Measurements from ENCODE around the gene LUC7L3.
"Not testable (repeated sequence)": the region's sequence is repeated elsewhere in the genome, so short reads cannot be mapped to it uniquely, and the experiment has no call there.

The LUC7L3 gene

DNA sequence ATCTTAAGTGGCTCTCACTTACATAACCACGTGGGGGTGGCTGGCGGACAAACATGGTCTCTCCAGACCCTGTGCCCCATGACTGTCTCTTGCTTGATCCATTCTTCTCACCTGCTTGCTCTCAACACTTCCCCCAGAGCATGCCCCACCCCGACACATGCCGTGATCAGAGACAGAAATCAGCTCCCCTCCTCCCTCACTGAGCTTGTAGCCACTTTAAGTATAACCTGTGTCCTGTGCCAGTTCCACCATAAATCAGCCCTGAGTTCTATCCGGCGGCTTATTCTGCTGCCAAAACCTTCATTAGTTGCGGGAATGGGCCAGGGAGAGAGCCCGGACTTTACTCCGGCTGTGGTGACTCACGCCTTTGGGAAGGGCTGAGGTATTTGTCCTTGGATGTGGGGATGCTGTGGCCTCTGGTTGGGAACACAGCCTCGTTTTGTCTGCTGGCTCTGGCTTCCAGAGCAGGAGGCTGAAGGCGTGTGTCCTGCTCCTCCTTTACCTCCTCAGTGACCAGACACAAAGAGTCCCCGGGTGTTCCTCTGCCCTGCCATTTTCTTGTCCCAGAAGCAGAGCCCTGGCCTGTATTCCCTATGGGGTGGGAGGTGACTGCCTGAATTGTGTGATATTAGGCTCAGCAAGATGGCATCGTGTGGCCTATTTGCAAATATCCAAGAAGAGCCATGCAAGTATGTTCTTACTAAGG, 32.8 kb upstream of the LUC7L3 start:
- DNase-seq (ENCODE audit: low read depth in 2 of 2) = peak; percentile 46 to 49

- DNase-seq (ENCODE audit: low read depth in 2 of 2) = no peak
Measured at GRCh38 chr17:50687200-50688066, 32.0 kb upstream of the LUC7L3 start.

DNA sequence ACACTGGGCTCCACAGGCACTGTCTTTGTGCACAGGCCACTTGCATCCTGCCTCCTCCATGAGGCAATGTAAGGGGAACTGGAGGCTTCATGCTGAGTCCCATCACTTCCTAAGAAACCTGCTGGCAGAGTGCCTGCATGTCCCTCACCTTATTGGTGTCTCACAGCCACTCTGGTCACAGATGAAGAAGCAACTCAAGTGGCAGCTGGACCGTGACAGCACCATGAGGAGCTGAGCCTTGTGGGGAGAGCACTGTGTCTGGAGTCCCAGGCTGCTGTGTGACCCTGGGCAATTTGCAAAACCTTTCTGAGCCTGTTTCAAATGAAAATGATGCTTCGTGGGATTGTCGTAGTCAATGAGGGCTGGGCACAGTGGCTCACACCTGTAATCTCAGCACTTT, 31.2 kb upstream of the LUC7L3 start:
- DNase-seq (ENCODE audit: low read depth in 2 of 2) = no peak

DNA sequence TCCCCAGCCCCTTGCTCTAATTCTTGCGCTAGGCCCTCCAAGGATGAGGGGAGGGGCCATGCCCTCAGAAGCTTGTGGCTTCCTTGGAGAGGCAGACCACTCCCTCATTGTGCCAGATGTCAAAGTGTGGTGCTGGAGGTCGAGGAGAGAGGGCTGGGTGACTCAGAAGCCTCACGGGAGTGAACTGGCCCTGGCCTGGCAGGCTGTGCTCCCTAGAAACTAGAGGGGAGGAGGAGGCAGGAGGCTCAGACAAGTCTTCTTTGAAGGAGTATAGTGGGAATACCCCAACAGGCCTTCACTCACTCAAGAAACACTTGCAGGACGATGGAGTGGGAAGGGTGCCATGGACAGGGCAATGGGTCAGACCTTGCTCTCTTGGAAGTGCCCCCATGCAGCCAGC, 30.2 kb upstream of the LUC7L3 start:
- no peak for DNase-seq (ENCODE audit: low read depth in 2 of 2)

DNA sequence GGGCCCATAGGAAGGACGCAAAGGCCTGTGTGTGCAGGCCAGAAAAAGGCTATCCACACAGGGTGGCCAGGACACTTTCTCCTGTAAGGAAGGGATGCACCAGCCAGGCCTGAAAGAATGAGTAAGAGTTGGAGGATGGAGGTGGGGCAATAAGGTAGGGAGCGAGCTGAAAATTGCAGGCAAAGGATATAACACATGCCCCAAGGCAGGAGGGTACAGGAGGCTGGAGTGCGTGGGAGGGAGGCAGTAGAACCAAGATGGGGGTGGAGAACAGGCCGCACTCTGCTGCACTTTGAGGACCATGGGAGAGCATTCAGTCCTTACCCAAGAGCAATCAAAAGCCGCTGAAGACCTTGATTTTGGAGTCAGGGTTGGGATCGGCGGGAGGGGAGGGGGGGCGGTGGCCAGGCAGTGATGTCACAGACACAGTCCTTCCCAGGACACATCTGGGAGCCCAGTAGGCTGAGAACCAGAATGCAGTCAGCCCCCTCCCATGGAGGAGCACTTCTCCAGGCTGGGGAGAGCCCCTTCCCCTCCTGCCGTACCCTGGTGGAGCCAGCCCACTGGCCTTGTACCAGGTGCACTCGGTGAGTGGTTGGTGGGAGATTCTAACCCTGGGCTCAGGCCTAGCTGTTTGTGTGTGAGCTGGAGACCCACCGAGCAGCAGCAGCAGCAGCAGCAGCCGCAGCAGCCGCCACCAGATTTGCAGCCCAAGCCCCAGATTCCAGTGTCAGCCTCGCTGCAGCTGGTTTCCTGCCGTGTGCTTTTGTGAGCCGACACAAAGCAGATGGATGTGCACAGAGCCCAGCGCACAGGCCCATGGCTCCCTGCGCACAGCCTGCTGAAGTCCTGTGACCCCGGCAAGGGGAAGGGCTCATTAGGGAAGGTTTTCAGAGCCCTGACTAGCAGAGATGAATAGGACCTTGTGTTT, 29.2 kb upstream of the LUC7L3 start:
- no peak for DNase-seq (ENCODE audit: low read depth in 2 of 2)

- no peak for DNase-seq (ENCODE audit: low read depth in 2 of 2)
Measured at GRCh38 chr17:50690887-50691549, 28.4 kb upstream of the LUC7L3 start.

GRCh38 chr17:50691550-50692447, 27.6 kb upstream of the LUC7L3 start:
- DNase-seq (ENCODE audit: low read depth in 2 of 2) = no peak

DNA sequence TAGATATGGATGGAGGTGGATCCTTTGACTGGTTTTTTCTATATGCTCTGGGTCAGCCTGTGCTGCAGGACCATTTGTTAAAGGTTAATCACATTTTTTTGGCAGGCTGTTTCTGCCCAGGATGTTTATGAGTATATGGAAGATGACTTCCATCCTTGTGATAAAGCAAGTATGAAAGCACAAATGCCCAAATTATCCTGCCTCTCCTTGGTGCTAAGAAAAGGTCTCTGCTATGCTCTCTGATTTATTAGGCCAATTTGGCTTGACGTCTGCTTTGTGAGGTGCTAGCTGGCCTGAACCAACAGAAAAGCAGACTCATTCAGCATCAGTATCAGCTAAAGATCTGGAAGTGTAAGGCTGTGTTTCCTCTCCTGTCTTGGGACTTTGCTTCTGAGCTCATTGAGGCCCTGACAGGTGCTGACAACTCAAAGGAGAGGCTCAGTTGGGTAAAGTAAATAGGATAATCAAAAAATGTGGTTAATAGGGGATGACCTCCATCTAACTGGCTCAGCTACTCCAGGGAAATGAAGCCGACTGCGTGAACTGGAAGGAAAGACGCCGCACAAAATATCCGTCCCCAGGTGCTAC, 26.9 kb upstream of the LUC7L3 start:
- no peak for DNase-seq (ENCODE audit: low read depth in 2 of 2)

DNA sequence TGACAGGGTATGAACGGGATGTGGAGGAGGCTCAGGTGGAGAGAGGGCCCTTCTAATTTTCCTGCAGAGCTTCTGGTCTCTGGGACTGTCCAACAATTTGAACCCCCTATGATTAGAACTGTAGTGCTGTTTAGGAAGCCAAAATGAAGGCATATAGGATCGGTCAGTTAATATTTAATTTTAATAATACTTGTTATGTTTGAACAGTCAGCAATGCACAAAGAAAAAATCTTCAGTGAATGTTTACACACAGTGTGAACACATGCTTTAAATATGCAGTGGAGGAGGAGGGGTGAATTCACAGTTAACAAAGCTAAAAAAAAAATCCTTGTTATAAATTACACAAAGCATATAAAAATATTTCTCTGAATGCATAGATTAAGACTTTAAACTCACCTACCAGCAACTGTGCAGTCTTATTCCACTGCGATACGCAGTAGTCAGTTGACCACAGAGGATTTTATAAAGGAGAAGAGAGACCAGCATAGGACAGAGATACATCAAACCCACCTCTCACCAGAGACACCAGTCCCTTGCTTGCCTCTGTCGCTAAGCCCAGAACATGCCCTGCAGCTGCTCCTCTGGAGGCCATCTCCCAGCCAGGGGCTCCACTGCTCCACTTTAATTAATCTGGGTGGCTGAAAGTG, 26.2 kb upstream of the LUC7L3 start:
- no peak for DNase-seq (ENCODE audit: low read depth in 2 of 2)

DNA sequence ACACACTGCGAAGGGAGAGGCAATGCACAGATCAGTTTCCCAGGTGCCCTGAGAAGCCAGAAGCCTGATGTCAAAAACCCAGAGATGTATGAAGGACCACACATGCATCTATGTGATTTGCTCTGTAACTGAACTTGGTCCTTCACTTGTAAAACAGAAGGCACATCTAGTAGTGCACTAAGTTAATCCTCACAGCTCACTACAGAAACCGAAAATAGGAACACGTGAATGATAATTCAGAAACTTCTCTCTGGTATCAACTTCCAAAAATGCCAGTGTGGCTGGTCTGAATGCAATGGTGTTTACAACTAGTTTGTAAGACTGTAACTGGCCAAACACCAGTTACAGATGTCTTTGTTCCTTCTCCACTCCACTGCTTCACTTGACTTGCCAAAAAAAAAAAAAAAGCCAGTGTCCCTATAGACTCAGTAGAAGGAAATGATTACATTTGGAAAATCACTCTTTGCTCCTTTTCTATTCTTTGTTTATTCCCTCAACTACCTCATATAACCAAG, 23.0 kb upstream of the LUC7L3 start:
- no peak for DNase-seq (ENCODE audit: low read depth in 2 of 2)

DNA sequence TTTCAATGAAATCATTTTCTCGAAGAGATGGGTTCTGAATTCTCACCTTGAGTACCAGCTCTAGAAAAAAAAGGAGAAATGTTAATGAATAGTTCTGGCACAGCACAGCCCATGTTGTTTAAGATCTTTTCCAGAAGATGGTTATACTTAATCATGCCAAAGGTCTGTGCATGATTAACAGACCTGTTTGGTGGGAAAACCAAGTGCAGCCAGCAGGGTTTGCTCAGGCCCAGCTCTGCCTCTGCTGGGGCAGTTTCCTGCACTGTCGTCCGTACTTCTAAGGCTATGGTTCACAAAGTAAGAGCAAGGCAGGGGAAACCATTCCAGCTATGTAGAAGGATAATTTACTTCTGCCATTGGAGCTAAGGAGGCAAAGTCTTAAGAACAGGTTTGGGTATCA, 22.3 kb upstream of the LUC7L3 start:
- no peak for DNase-seq (ENCODE audit: low read depth in 2 of 2)

DNA sequence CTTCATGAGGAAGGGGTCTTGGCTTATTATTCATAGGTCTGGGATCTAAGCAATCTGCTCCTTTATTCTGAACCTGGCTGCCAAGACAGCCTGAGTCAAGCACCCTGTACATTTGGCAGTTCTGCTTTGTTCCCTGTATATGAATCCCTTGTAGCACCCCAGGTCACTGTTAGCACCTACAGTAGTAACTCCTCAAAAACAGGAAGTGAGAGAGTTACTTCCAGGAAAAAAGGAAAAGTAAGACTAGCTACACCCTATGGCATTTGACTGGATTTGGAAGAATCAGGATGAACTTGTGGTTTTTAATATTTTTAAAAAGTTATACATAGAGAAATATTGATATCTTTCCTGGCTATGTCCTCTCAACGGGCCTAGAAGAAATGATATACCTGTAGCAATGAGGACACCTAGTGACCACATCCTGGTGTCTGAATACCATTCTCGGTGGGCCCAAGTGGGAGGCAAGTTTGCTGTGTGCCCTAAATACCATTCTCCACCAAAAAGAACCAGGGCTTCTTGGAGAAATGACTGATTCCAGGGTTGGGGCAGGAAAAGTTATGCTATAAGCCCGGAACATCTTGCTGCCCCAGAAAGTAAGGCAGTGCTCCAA, 21.6 kb upstream of the LUC7L3 start:
- no peak for DNase-seq (ENCODE audit: low read depth in 2 of 2)

GRCh38 chr17:50699410-50699809, 20.0 kb upstream of the LUC7L3 start:
- DNase-seq (ENCODE audit: low read depth in 2 of 2) = no peak

DNA sequence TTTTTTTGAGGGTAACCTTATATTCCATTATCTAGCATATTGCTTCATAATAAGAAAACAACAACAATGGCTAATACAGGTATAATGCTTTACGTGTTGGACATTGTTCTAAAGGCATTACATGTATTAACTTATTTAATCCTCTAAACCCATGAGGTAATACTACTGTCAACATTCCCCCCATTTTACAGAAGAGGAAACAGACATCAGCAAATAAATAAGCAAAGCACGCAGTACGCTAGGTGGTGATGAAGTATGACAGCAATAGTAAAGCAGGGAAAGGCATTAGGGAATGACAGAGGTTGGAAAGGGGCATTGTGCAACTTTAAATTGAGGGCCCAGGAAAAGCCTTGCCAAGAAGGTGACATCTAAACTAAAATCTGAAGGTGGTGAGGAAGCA, 16.2 kb upstream of the LUC7L3 start:
- no peak for DNase-seq (ENCODE audit: low read depth in 2 of 2)

GRCh38 chr17:50707289-50708049, 11.9 kb upstream of the LUC7L3 start, which contains the start of gene ANKRD40:
ANKRD40 (minus strand) TSS chr17:50707914; CDS start chr17:50707654, 260 bp downstream.
- peak; percentile 88 to 90 for DNase-seq (ENCODE audit: low read depth in 2 of 2)

DNA sequence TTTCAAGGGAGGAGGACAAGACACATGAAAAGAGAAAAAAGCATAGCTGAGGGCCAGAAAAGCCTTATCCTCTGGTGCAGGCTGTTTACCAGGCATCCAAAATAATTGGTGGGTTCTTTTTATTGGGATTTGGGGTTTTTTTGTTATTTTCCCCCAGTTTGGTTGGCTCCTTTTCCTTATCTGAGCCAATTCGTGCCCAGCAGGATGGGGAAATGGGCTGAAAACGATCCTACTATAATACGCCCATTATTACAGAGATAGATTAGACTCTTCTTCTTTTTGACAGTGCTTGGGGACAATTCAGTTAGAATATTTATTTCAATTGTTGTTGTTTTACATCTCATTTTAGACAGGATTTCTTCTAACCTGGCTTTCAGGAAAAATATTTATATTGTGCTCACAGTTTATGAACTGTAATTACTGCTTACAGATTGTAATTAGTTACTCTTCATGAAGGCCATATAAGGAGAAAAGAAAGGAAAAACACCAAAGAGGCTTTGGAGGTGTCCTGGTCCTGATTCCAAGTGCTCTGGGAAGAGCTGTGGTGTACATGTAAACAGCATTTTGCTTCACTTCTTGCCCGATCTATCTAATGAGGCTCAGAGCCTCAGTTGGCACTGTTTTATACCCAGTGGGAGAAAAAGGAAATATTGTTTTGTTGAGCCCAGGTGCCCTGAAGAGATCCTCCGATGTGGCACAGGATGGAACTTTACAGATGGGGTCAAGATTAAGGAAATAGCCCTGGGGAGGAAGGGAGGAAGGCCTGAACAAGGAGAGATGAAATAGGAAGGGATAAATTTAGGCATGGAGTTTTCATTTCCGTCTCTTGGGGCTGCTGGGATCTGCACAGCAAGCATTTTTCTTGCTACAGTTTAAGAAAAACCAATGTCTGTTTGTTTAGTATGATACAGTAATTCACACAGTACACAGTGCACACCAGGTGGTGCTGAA, 11.1 kb upstream of the LUC7L3 start:
- no peak for DNase-seq (ENCODE audit: low read depth in 2 of 2)

GRCh38 chr17:50709053-50709452, 10.3 kb upstream of the LUC7L3 start:
- DNase-seq (ENCODE audit: low read depth in 2 of 2) = not testable (repeated sequence)
